Endometrial microvascular endothelial cells (primary cell): Measurements from ENCODE around the gene ENKUR. TPM values are rescaled to one million over a fixed set of nuclear protein-coding genes. Genes with fewer than 3 reads are reported as not detected.
"Not testable (repeated sequence)": the region's sequence is repeated elsewhere in the genome, so short reads cannot be mapped to it uniquely, and the experiment has no call there.

Experiments used
- in situ Hi-C: cut with HindIII; loops from 2 replicates; pipeline ENCODE4 v1.10.0; 2017; ENCODE audit warnings: low sequenced_read_pairs, low pct_unique_long_range_greater_than_20kb; ENCODE audit errors: inconsistent ontology term
- total RNA-seq: library from RNA; depleted of rRNA; stranded (reverse); fragments of >200 nt; gene quantifications from one replicate; pipeline ENCODE4 v1.2.3, GENCODE V29; 2015; ENCODE audit errors: inconsistent ontology term

ENKUR gene
- total RNA-seq, 1 donor from 2014 or later: not detected

DNA sequence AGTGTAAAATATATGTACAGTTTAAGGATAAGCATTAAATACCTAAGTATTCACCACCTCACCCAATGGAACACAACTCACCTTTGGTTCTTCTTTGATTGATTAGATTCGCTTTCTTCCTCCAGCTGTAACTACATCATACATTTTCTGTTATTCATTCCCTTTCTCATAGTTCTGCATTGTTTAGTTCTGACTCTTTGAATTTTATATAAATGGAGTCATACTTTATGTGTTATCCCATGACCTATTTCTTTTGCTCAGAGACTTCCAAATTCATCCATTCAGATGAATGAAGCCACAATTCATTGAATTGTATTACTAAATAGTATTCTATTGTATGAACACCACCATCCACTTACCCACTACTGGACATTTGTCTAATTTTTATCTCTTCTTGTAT lies 12.8 kb upstream of the ENKUR start:
- in situ Hi-C loops: no loop called here

GRCh38 chr10:25026463-25026862 lies 10.5 kb upstream of the ENKUR start:
- in situ Hi-C loops: no loop called here

GRCh38 chr10:25024528-25024927 lies 8.6 kb upstream of the ENKUR start:
- in situ Hi-C loops: no loop called here

DNA sequence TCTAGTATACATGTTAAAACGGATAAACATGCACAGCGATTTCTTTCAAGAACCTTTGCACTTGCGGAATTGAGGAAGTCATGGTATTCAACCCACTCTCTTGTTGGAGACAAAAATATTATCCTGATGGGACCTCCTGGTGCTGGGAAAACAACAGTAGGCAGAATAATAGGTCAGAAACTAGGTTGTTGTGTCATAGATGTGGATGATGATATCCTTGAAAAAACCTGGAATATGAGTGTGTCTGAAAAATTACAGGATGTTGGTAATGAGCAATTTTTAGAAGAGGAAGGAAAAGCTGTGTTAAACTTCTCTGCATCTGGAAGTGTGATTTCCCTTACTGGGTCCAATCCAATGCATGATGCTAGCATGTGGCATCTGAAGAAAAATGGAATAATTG lies 7.3 kb upstream of the ENKUR start:
- in situ Hi-C loops: no loop called here

GRCh38 chr10:25018703-25019102 lies 2.7 kb upstream of the ENKUR start:
- in situ Hi-C loops: no loop called here

DNA sequence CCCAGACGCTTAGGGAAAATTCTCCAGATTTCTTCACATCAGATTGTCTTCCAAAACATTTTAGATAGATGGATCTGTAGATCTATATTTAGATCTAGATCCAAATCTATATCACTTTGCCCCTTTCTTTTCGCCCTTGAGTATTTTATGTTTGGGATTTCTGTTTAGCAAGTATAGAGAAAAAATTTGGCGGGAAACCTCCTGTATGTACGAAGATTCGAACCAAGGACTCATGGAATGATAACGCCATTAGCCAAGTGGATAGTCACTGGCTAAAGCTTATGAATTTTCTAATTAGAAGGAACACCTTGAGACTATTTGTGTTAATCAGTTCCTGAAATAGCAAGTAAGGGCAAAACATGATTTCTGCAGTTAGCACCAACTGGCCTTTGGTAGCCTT lies 1.7 kb upstream of the ENKUR start:
- in situ Hi-C loops: no loop called here

DNA sequence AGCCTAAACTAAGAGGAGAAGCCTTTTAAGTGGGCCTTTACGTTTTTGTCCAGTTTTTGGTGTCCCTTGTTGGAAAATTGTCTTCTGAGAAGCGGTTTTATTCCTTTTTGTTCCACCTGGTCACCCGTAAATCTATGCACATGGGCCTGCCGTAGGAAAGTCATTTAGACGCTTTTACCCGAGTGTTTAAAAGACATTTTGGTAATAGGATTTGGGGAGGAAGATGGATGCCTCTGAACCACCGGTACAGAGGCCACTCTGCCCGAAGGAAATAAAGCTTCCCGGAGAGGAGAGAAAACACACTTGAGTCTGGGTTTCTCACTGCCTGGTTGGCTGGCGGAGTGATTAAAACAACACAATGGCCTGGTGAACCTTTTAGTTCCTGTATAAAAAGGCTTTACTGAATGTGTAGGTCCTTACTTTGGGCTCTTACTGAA lies 1.2 kb upstream of the ENKUR start:
- in situ Hi-C loops: no loop called here

GRCh38 chr10:25016376-25017153 lies 607 bp upstream of the ENKUR start, which contains the start of gene THNSL1:
TSS of gene THNSL1 (plus strand) at chr10:25016612. CDS start at chr10:25023224, 6,612 bp downstream.
- in situ Hi-C loops: no loop called here

DNA sequence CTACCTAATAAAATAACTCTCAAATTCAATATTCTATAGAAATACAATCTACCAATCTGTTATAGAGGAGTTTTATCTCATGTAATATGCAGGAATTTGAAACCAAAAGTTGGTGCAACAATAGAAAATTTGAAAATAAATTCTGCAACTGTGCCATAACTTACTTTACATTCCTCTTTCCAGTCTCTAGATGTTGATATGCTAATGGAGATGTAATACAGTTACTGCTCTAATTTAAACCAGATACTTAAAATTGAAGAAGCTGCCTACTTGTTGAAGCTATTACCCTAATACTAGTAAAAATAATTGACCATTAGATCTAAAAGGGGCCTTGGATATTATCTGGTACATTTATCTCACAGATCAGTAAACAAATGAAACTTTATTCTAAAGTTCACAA lies 1.4 kb downstream of the ENKUR start:
- in situ Hi-C loops: no loop called here

DNA sequence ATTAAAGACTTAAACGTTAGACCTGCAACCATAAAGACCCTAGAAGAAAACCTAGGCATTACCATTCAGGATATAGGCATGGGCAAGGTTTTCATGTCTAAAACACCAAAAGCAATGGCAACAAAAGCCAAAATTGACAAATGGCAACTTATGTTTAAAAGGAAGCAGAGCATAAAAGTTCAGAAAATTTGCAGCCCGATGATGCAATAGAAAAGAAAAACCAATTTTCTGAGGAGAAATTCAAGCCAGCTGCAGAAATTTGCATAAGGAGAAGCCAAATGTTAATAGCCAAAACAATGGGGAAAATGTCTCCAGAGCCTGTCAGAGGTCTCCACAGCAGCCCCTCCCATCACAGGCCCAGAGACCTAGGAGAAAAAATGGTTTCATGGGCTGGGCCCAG lies 4.4 kb downstream of the ENKUR start:
- in situ Hi-C loops: not testable (repeated sequence)

- in situ Hi-C loops: no loop called here
Measured at GRCh38 chr10:24998044-24998443, 17.9 kb downstream of the ENKUR start.

DNA sequence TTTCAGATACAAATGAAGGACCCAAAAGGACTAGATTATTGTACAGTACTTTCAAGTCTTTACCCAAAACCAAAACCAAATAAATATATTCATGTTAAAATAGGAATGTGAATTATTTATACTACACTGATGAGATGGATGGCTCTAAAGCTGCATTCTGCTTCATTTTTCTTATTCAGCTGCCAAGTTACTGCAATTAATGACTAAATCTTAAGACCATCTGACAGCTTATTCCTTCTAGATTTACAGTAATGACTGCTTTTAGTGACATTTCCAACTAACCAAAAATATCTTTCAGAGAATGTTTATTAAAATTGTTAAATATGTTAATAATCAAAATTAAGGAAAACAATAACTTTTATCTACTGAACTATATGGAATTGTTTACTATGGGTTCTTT lies 20.9 kb downstream of the ENKUR start:
- in situ Hi-C loops: no loop called here

DNA sequence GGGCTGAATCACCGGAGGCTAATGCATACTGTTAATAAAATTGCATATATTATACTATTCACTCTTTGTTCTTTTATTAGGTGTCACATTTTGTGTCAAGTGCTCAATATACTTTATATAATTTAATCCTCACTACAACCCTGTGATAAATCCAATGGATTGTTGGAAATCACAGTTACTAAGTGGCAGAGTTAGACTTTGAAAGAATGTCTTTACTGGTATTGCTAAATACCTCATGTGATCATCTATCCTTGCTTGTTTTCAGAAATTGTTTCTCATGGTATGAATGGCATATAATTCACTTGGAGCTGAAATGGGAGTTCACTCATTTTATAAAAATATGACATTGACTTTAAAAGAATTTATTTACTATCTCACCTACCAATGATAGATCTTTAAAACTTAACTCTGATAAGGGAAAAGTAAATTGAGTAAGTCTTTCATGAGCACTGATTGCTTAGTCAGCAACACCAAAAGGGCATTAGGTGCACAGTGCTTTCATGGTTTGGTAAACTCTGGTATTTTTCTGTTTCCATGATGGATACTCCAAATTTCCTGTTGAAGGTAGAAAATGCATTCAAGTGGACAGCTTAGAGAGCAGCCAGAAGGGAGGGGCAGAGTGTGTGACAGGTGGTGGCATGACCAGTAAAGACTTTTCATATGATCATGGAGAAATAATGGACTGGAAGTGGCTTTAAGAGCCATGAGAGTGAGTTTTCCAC lies 22.6 kb downstream of the ENKUR start:
- in situ Hi-C loops: no loop called here

DNA sequence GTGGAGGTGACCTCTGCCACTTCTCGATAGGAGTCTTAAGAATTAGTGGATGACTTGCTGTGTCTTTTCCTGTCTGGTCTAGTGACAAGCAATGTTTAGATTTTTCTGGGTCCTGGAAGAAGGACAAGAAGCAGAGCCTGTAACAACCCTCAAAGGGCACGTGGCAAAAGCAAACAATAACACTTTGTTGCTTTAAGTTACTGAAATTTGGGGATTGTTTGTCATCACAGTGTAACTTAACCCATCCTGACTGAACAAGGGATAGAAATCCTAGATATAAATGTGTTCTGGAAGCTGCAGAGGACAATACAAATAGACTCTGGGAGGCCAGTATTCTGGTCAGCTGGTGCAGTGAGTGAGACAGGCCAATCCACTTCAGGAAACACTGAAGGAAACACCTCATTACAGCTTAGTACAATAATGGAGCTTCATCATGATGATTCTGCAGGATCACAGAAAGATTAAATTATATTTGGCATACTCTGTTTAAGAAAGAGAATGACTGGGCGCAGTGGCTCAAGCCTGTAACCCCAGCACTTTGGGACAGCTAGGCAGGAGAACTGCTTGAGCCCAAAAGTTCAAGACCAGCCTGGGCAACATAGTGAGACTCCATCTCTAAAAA lies 23.3 kb downstream of the ENKUR start:
- in situ Hi-C loops: no loop called here

GRCh38 chr10:24991298-24991697 lies 24.7 kb downstream of the ENKUR start:
- in situ Hi-C loops: no loop called here

DNA sequence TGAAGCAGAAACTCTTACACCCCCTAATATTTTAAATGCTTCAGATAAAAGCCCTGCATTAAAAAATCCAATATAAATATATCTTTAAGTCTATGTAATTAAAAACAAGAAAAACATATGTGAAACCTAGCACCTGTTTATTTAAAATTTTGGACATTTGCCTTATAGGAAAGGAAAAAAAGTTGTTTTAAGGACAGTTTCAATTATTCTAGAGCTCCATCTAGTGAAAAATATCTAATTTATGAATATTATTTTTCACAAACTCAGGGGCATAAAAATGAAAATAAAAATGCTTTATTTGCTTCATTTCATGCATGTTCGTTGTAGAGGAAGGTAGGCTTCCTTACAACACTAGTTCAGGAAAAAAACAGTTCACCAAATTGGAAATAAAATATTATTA lies 26.1 kb downstream of the ENKUR start:
- in situ Hi-C loops: no loop called here

- in situ Hi-C loops: no loop called here
Measured at GRCh38 chr10:24988831-24989640, 26.9 kb downstream of the ENKUR start.

- in situ Hi-C loops: no loop called here
Measured at GRCh38 chr10:24984906-24985305, 31.1 kb downstream of the ENKUR start.

DNA sequence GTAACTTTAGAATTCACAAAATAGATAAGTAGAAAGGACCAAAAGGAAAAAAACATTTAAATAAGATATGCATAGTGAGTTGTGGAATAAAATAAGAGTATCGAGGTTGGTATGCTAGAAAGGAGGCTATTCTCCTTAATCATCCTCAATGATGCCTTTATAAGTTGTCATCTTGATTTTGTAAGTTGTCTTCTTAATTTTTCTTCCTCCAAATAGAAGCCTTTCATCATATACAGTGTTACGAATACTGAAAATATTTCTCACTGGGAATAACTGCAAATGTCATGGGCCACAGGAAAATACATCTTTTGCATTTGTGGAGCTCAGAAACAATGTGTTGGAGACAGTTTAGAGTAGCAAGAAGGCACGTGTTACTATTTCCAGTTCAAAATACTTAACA lies 32.0 kb downstream of the ENKUR start:
- in situ Hi-C loops: no loop called here
